GM21447 (cell line): ENCODE results near the gene PODN.
A peak's percentile ranks its signal among the peaks of the same experiment; 100 is the strongest.

Experiments
- ATAC-seq: cut with Tn5 transposase; IDR thresholded peaks from one replicate; pipeline ENCODE4 v1.9.1; 2021; ENCODE audit not compliant: unreplicated experiment

Gene PODN, protein sequence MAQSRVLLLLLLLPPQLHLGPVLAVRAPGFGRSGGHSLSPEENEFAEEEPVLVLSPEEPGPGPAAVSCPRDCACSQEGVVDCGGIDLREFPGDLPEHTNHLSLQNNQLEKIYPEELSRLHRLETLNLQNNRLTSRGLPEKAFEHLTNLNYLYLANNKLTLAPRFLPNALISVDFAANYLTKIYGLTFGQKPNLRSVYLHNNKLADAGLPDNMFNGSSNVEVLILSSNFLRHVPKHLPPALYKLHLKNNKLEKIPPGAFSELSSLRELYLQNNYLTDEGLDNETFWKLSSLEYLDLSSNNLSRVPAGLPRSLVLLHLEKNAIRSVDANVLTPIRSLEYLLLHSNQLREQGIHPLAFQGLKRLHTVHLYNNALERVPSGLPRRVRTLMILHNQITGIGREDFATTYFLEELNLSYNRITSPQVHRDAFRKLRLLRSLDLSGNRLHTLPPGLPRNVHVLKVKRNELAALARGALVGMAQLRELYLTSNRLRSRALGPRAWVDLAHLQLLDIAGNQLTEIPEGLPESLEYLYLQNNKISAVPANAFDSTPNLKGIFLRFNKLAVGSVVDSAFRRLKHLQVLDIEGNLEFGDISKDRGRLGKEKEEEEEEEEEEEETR

DNA sequence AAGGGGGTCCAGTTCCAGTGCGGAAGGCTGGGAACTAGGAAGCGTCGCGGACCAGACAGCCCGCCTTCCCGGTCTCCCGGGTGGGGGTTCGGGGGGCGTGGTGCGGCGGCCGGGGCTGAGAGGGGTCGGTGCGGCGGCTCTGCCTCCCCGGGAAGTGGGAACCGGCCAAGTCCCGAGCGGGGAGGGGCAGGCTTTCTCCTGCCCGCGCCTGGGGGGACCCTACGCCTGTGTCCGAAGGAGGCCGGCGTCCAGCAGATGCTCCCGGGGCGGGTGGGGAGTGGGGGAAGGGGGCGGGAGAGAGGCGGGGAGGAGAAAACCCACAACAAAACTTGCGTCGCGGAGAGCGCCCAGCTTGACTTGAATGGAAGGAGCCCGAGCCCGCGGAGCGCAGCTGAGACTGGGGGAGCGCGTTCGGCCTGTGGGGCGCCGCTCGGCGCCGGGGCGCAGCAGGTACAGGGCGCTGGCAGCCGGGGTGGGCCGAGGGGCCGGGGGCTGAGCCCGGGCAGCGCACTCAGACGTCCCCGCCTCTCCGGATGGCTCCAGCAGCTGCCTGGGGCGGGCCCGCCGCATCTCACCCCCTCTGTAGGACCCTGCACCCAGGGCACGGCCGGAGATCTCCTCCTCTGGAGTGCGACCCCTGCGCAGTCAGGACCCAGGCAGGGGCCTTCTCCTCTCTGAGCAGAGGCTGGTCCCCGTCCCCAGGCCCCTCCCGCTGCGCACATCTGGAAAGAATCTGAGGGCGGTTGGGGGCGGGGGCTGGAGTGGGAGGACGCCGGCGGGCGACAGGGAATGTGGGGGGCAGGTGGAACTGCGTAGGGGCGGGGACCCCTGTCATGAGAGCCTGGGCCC is at the start of gene PODN:
Gene PODN, plus strand, starts transcription at position 355 of the 849 bp plus-strand sequence. CDS start 7,643 bp downstream, outside the sequence.
- no peak for ATAC-seq

GRCh38 chr1:53014791-53015507 is 47.1 kb upstream of the PODN start:
- ATAC-seq = peak; percentile 90

DNA sequence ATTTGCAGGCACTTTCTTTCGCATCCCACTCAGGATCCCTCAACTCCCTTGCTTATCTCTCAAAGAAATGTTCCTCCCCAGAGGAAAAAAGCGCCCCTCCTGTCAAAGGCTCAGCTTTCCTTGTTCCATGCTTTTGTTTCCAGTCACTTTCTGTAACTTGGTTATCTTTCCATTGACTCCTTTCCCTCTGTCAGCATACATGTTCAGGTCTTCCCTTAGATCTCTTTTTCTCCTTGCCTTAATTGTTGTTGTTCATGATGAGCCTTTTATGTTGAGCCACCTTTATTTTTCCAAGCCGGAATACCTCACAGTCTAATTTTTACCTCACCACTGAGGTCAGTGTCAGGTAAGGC is 46.5 kb upstream of the PODN start:
- no peak for ATAC-seq

DNA sequence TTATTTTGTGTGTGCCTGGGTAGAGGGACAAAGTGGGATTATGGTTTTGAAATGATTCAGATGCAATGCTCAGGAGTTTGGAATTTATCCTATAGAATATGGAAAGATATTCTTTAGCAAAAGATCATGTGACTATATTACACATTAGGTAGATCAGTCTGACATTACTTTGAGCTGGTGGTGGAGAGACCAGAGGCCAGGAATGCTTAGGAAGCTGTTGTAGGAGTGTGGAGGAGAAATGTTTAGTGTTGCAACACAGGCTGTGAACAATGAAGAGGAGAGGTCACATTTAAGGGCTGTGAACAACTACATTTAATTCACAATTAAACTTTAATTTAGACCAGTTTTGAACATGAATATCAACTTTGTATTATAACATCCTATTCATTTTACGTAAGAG is 45.3 kb upstream of the PODN start:
- ATAC-seq = no peak

DNA sequence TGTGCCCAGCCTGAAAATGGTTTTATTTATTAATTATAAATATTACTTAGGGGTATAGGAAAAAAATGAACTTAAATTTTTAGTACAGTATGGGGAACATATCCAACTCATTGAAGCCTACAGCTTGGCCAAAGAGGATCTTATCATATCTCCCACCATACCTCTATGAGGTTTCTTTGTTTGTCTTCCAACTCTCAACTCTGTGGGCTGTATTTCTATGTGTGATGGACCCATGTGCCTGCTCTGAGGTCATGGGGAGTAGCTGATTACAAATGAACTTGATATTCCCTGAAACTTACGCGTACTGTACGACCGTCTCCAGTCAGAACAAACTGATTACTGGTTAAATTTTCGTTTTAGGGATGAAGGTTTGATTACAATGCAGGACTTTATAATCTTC is 41.4 kb upstream of the PODN start:
- ATAC-seq = no peak

DNA sequence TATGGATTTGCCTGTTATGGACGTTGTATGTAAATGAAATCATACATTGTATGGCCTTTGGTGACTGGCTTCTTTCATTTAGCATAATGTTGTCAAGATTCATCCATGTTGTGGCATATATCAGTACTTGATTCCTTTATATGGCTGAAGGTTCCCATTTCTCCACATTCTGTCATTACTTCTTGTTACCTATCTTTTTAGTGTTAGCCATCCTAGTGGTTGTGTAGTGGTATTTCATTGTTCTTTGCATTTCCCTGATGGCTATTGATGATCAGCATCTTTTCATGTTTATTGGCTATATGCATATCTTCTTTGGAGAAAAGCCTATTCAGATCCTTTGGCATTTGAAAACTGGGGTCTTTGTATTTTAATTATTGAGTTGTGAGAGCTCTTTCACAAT is 39.8 kb upstream of the PODN start:
- no peak for ATAC-seq

- ATAC-seq = no peak
Measured at GRCh38 chr1:53023546-53023945, 38.5 kb upstream of the PODN start.

DNA sequence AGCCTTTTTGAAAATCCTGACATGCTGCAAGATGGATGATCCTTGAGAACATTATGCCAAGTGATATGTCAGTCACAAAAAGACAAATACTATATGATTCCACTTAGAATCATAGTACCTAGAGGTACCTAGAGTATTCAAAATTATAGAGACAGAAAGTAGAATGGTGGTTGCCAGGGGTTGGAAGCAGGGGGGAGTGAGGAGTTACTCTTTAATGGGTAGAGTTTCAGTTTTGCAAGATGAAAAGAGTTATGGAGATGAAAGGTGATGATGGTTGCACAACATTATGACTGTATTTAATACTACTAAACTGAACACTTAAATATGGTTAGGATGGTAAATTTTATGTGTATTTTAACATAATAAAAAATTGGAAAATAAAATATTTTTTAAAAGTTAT is 37.9 kb upstream of the PODN start:
- no peak for ATAC-seq

- ATAC-seq = no peak
Measured at GRCh38 chr1:53025034-53025768, 36.8 kb upstream of the PODN start.

DNA sequence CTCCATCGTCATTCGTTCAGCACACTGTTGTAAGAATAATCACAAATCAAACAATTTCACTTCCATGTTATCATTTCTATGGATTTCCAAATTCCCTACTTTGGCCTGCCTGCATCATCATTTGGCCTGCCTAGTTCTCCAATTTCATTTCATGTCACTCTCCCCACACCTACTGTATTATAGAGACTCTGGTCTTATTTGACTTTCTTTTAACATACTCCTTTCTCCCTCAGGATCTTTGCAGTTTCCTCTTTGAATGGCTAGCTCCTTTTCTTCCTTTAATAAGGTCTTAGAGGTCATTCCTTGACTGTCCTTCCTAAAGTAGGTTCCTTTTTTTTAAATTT is 36.3 kb upstream of the PODN start:
- no peak for ATAC-seq

GRCh38 chr1:53026254-53026653 is 35.8 kb upstream of the PODN start:
- no peak for ATAC-seq

- no peak for ATAC-seq
Measured at GRCh38 chr1:53031732-53032131, 30.3 kb upstream of the PODN start.

GRCh38 chr1:53037159-53037558 is 24.9 kb upstream of the PODN start:
- ATAC-seq = no peak

DNA sequence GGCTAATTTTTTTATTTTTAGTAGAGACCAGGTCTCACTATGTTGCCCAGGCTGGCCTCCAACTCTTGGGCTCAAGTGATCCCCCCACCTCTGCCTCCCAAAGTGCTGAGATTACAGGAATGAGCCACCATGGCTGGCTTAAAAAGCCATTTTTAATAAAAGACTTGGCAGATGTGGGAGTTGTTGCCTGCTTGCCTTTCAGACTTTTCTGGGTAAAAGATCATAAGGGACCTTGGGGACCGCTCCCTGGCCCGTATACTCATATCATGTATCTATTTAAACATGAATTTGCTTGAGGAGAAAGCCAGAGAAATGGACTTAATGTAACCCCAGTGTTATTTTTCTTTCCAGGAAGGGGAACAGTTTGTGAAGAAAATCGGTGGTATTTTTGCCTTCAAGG is 23.4 kb upstream of the PODN start:
- ATAC-seq = no peak

- ATAC-seq = no peak
Measured at GRCh38 chr1:53043271-53043670, 18.7 kb upstream of the PODN start.

GRCh38 chr1:53044926-53045325 is 17.1 kb upstream of the PODN start:
- ATAC-seq = no peak

GRCh38 chr1:53046930-53047329 is 15.1 kb upstream of the PODN start:
- ATAC-seq = no peak

- no peak for ATAC-seq
Measured at GRCh38 chr1:53047737-53048736, 14.0 kb upstream of the PODN start.

- no peak for ATAC-seq
Measured at GRCh38 chr1:53048960-53049573, 12.9 kb upstream of the PODN start.
